HT-29 (cell line): Measurements from ENCODE around the gene MPP7. TPM values are rescaled to one million over a fixed set of nuclear protein-coding genes. Genes with fewer than 3 reads are reported as not detected.

ENCODE experiments used
- DNase-seq: peaks from one replicate; pipeline ENCODE4 v3.0.0-alpha.2; 2015; ENCODE audit warnings: low spot score
- total RNA-seq: library from RNA; depleted of rRNA; stranded (reverse); fragments of >200 nt; shearing (Covaris generic); gene quantifications from 2 replicates; pipeline ENCODE4 v1.2.3, GENCODE V29; 2014

MPP7 gene
- total RNA-seq, 1 experiment from 2014 or later = 2.2 TPM

DNA sequence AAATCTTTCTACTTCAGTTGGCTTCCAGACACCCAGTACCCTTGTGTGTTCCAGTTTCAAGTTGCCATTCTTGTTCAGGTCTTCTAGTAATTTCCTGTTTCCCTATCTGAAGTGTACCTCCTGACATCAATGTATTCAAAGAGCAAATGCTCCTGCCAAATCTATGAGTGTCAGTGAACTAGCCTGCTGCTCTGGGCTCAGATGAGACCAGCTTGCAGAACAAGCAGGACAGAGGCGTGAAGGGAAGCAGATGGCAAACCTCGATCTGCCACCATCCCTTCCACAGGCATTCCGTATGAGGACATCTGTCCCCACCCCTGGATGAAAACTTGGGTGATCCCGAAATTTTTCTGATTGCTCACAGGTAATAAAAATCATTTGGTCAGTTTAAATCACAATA is 4.4 kb upstream of the MPP7 start:
- DNase-seq = no peak

GRCh38 chr10:28305553-28305952 is 2.7 kb upstream of the MPP7 start:
- DNase-seq = no peak

GRCh38 chr10:28304032-28304571 is 1.2 kb upstream of the MPP7 start:
- no peak for DNase-seq

GRCh38 chr10:28302012-28302637 is 739 bp downstream of the MPP7 start:
- peak; percentile 36 for DNase-seq

DNA sequence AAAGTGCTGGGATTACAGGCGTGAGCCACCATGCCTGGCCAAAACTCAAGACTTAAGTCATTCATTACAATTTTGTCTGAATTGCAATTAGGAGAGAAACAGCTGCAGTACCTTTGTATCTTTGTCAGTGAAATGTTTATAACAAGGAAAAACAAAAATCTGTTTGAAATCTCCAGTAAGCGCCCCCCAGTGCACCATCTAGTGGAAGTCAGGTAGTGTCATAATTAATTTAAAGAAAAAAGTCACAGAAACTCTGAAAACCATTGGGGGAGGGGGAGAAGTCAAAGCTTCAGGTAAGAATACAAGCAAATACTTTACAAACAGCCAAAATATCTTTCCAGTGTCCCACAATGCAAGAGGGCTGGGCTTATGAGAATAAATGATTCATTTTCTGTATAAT is 2.8 kb downstream of the MPP7 start:
- DNase-seq = no peak

- DNase-seq = no peak
Observed at GRCh38 chr10:28298951-28299350, 3.9 kb downstream of the MPP7 start.

- DNase-seq = no peak
Observed at GRCh38 chr10:28296023-28296422, 6.8 kb downstream of the MPP7 start.

GRCh38 chr10:28295336-28295735 is 7.5 kb downstream of the MPP7 start:
- DNase-seq = no peak

- DNase-seq = no peak
Observed at GRCh38 chr10:28294809-28295208, 8.1 kb downstream of the MPP7 start.

GRCh38 chr10:28294169-28294532 is 8.7 kb downstream of the MPP7 start:
- no peak for DNase-seq

- DNase-seq = no peak
Observed at GRCh38 chr10:28293236-28294168, 9.4 kb downstream of the MPP7 start.

- DNase-seq = peak; percentile 47
Observed at GRCh38 chr10:28291881-28292297, 11.0 kb downstream of the MPP7 start.

- DNase-seq = no peak
Observed at GRCh38 chr10:28285816-28286215, 17.0 kb downstream of the MPP7 start.

DNA sequence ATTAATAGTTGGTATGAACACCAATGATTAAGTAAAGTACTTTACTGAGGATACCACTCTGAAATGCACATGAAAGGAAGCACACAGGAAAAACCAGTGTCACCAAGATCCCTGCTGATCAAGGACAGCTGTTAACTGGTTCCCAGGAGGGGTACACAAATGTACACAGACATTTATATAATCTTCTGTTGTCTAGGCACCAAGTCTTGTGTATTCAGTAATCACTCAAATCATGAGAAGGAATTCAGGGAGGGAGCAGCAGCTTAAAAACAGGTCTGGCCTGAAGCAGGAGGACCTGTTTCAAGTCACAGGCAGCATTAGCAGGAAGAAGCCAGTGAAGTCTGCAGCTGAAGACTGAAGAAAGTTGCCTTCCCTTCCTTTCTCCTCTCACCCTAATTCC is 18.7 kb downstream of the MPP7 start:
- DNase-seq = peak; percentile 44

DNA sequence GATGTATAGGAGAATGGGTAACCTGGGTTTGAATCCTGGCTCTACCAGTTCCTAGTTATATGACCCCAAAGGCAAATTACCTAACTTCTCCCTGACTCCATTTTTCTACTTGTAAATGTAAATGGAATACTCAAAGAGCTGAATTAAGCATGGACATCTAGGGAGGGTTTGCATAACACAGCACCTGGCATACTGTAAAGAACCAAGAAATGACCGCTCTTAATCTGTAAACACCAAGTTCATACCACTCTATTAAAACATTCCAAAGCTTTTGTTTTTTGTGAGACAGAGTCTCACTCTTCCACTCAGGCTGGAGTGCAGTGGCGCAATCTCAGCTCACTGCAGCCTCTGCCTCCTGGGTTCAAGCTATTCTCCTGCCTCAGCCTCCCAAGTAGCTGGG is 19.6 kb downstream of the MPP7 start:
- DNase-seq = no peak

DNA sequence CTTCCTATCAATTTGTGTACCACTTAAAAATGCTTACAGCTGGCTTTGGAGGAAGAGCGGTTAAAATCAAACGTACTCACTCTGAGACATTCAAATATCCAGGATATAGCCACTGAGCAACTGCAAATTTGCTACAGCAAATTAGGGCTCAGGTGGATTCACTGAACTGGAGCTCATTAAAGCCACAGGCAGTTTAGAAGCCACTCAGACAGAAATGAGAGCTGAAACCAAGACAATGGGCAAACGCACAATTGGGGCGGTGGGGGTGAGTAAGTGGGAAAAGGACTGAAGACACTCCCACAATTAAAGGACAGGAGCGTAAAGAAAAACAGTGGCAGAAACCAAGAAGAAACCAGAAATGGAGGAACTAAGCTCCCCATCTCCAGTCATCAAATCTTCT is 20.5 kb downstream of the MPP7 start:
- no peak for DNase-seq

DNA sequence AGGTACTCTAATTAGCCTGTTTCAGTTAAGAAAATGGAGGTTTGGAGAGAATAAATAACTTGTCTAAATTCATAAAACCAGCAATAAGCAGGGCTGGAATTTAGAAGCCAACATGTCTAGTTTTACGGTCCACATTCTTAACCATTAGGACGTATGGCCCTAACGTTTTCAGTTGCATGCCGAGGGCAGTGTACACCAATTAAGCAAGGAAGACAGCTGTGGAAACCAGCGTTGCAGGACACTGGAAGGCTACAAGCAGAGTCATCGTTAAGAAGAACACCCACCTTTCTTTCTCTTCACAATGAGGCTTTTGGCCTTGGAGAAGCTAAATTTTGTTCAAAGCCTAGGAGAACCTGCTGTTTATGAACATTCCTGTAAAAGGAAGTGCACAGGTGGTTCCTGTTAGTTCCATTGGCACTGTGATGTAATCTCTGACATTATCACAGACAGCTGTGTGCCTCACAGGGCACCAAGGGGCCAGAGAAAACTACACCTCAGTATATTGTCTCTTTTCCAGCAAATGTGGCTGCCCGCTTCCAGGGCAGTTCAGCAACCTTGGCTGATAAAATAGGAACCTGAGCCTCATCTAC is 21.0 kb downstream of the MPP7 start:
- no peak for DNase-seq

DNA sequence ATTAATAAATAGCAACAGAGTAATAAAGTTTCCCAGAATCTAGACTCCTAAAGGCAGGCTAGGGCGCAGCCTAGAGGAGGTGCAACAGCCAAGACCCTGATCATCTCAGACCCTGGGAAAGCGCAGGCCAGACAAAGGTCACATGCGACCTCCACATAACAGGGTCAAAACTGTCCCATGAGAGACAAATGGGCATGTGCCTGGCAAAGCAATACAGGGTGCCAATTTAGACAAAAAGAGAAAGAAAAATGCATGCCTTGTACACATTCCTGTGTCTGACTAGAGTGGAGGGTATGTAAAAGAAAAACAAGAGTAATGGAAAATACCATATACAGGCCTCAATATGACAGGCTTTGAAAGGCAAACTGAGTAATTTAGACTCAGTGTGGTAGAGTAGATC is 22.2 kb downstream of the MPP7 start:
- no peak for DNase-seq

- DNase-seq = no peak
Observed at GRCh38 chr10:28279878-28280277, 23.0 kb downstream of the MPP7 start.

GRCh38 chr10:28278842-28279241 is 24.0 kb downstream of the MPP7 start:
- DNase-seq = no peak

- no peak for DNase-seq
Observed at GRCh38 chr10:28276384-28276783, 26.5 kb downstream of the MPP7 start.

DNA sequence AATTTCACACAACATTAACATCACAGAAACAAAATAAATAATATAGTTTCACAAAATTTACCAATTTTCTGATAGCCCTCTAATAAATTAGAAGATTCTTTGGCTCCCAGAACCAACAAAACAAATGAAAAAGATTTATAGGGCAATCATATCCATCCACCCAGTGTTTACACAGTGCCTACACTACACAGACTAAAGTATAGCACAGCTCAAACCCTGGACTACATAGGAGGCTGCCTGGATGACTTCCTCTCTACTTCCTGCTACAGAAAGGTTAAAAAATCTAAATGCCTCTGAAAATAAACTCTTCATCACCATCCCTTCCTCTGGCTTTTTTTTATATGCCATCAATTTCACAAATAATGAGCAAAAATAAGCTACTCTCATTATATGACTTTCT is 28.4 kb downstream of the MPP7 start:
- DNase-seq = no peak

DNA sequence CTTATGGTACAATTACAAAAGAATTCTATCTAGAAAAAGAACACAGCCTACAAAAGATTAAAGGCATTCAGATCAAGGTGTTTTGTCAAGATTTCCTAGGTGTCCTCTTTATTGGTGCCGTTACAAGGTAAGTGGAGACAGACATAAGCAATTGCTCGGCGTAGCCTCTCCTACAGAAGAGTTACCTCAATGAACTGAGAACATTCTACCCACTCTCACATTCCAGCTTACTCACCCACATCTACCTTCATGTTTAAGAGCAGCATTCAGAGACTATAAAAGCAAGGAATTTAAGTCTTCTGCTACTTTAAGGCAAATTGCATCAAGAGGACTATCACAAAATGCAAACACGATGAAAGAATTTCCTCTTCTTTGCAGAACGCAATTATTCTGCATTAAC is 29.5 kb downstream of the MPP7 start:
- no peak for DNase-seq
